Measurements from ENCODE around the gene CD164L2. TPM values are rescaled to one million over a fixed set of nuclear protein-coding genes. Genes with fewer than 3 reads are reported as not detected.

Gene CD164L2
- total RNA-seq, 4 donors from 2014 or later = 0.50 to 0.63 (median 0.54) TPM; not detected in 1

DNA sequence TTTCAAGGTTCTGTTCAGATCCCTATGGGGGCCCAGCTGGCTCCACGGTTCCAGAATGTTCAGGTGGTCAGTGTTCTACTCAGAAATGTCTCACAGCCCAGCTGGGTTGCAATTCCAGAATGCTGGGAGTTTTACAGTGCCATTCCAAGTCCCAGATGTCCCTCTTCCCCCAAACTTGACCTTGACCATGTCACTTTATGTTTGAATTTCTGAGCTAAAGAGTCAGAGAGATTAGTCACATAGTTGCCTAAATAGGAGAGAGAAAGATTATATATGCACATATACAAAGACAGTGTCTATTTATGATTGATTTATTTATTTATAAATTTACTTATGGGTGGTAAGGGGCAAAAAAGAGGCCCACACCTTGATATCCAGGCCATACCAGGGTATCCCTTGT is 11.8 kb upstream of the CD164L2 start:
- Histone ChIP-seq H3K4me1 (peaks cover 19 to 23% of the 10 kb centered on the region in 2 donors), H3K27me3 (no peaks in the 10 kb centered on the region)
- 85 to 88% methylated on average over 1 of the region's 1 CpG for whole genome bisulfite sequencing, 2 donors

DNA sequence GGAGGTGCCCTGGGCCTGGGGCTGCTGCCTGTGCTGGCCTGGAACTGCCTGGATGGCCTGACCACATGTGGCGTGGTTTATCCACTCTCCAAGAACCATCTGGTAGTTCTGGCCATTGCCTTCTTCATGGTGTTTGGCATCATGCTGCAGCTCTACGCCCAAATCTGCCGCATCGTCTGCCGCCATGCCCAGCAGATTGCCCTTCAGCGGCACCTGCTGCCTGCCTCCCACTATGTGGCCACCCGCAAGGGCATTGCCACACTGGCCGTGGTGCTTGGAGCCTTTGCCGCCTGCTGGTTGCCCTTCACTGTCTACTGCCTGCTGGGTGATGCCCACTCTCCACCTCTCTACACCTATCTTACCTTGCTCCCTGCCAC is 11.1 kb upstream of the CD164L2 start:
- no peak overlapping the region for H3K4me3 ChIP-seq (replicated peaks in 1 of 3)
- intact Hi-C loops (cut with DNase I) = loop anchor here (5.0 to 10.0 kb wide), 3 partner anchors 37 to 289 kb away; no protein-coding TSS in a partner anchor
- no peaks in the 10 kb centered on the region for H3K27me3 ChIP-seq
- no peak for DNase-seq
- H3K9me3 ChIP-seq = no peaks in the 10 kb centered on the region
- H3K4me1 ChIP-seq = peaks cover 19 to 23% of the 10 kb centered on the region in 2 donors
- WGBS, 2 donors = 96 to 100% methylated on average over 6 to 9 of the region's 9 CpGs
- no peaks in the 10 kb centered on the region for H3K36me3 ChIP-seq
- no peak for TF ChIP-seq POLR2A (IDR thresholded peaks at IDR 0.05)
- TF ChIP-seq, protein P1, sequence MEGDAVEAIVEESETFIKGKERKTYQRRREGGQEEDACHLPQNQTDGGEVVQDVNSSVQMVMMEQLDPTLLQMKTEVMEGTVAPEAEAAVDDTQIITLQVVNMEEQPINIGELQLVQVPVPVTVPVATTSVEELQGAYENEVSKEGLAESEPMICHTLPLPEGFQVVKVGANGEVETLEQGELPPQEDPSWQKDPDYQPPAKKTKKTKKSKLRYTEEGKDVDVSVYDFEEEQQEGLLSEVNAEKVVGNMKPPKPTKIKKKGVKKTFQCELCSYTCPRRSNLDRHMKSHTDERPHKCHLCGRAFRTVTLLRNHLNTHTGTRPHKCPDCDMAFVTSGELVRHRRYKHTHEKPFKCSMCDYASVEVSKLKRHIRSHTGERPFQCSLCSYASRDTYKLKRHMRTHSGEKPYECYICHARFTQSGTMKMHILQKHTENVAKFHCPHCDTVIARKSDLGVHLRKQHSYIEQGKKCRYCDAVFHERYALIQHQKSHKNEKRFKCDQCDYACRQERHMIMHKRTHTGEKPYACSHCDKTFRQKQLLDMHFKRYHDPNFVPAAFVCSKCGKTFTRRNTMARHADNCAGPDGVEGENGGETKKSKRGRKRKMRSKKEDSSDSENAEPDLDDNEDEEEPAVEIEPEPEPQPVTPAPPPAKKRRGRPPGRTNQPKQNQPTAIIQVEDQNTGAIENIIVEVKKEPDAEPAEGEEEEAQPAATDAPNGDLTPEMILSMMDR (IDR thresholded peaks at IDR 0.05) = no peak
- no peak overlapping the region for H3K27ac ChIP-seq

More for the DNA sequence above, 11.8 kb upstream of the CD164L2 start:
- TF ChIP-seq POLR2A (IDR thresholded peaks at IDR 0.05) = no peak
- TF ChIP-seq, protein P1 (IDR thresholded peaks at IDR 0.05) = no peak
- intact Hi-C loops (cut with DNase I) = loop anchor here (5.0 to 10.0 kb wide), 3 partner anchors 38 to 290 kb away; no protein-coding TSS in a partner anchor
- DNase-seq = no peak
- Histone ChIP-seq H3K9me3 (no peaks in the 10 kb centered on the region), H3K27ac (peak overlapping the region; percentile 41 to 60 (median 52)), H3K36me3 (no peaks in the 10 kb centered on the region), H3K4me3 (replicated peaks in 1 of 3) (no peak overlapping the region)

DNA sequence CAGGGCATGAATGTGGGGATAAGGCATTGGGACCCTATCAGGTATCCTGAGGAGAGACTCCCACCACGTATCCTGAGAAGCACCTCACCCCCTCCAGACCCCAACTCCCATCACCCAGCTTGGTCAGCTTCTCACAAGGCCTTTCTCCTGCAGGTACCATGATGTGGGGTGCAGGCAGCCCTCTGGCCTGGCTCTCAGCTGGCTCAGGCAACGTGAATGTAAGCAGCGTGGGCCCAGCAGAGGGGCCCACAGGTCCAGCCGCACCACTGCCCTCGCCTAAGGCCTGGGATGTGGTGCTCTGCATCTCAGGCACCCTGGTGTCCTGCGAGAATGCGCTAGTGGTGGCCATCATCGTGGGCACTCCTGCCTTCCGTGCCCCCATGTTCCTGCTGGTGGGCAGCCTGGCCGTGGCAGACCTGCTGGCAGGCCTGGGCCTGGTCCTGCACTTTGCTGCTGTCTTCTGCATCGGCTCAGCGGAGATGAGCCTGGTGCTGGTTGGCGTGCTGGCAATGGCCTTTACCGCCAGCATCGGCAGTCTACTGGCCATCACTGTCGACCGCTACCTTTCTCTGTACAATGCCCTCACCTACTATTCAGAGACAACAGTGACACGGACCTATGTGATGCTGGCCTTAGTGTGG is 10.6 kb upstream of the CD164L2 start:
- DNase-seq = no peak
- intact Hi-C loops (cut with DNase I) = loop anchor here (5.0 to 10.0 kb wide), 3 partner anchors 36 to 289 kb away; no protein-coding TSS in a partner anchor
- WGBS, 2 donors = 93 to 96% methylated on average over 9 to 18 of the region's 18 CpGs

DNA sequence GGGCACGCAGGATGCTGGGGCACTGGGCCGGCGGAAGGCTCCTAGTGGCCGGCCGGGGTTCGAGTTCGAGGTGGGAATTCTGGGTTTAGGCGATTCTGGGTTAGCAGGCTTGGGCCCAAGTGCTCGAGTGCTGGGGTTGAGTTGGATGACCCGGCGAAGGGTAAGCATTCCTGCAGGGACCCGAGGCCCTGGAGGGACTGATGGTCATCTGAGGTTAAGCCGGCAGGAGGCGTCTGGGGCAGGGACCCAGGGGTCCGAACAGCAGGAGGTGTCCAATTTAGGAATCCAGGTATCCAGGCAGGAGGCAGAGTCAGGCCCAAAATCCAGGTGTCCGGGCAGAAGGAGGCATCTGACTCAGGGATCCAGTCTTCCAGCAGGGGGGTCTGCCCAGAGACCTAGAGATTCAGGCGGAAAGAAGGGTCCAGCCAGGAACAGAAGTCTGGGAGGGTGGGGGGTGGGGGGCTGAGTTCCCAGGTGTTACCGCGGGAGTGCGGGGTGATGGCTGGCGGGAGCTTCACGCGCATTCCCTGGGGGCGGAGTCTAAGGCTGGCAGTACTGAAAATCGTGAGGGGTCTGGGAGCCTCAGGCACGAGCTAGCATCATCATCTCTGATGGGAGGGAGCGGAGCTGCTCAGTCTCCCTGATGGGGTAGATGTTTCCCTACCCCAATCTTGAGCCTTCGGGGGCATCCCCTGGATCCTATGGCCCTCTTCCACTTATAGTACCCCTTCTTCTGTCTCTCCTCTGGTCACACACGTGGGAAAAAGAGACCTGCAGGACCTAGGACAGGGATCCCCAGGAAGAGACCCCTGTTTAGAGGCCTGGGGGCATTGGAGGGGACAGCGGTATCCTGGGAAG is 9.9 kb upstream of the CD164L2 start:
- Histone ChIP-seq H3K4me3 (replicated peaks in 1 of 3) (peak overlapping the region in 2 of 3 donors; percentile 10 to 45), H3K27ac (peak overlapping the region in 2 of 3 donors; percentile 28 to 58), H3K27me3 (no peaks in the 10 kb centered on the region), H3K9me3 (no peaks in the 10 kb centered on the region), H3K36me3 (no peaks in the 10 kb centered on the region), H3K4me1 (peaks cover 19 to 23% of the 10 kb centered on the region in 2 donors)
- intact Hi-C loops (cut with DNase I) = loop anchor here (5.0 to 10.0 kb wide), 3 partner anchors 36 to 288 kb away; no protein-coding TSS in a partner anchor
- TF ChIP-seq POLR2A (IDR thresholded peaks at IDR 0.05) = no peak
- TF ChIP-seq, protein P1 (IDR thresholded peaks at IDR 0.05) = peak in 1 of 6 experiments; percentile 13
- 41 to 49% methylated on average over 21 to 23 of the region's 30 CpGs for WGBS, 2 donors
- DNase-seq = no peak

More for the DNA sequence above, 10.6 kb upstream of the CD164L2 start:
- no peak overlapping the region for H3K27ac ChIP-seq
- no peak overlapping the region for H3K4me3 ChIP-seq (replicated peaks in 1 of 3)
- TF ChIP-seq, protein P1 (IDR thresholded peaks at IDR 0.05) = no peak
- TF ChIP-seq POLR2A (IDR thresholded peaks at IDR 0.05) = no peak
- no peaks in the 10 kb centered on the region for H3K9me3 ChIP-seq
- peaks cover 19 to 23% of the 10 kb centered on the region in 2 donors for H3K4me1 ChIP-seq
- no peaks in the 10 kb centered on the region for H3K36me3 ChIP-seq
- H3K27me3 ChIP-seq = no peaks in the 10 kb centered on the region

All from thyroid gland (tissue), 4 donors.